PC-3 (cell line): Measurements from ENCODE around the gene AADAC. TPM values are rescaled to one million over a fixed set of nuclear protein-coding genes. Genes with fewer than 3 reads are reported as not detected.
"Not testable (repeated sequence)": the region's sequence is repeated elsewhere in the genome, so short reads cannot be mapped to it uniquely, and the experiment has no call there.

ENCODE experiments used
- ATAC-seq: fragments of 200-7000 bp; cut with Tn5 transposase; 2 replicates; pipeline ENCODE4 v1.9.1; 2020; ENCODE audit warnings: mild to moderate bottlenecking, moderate library complexity
- Bru-seq: library from RNA; stranded (reverse); fragments of 400-500 nt; gene quantifications from one replicate; lab custom pipeline; 2021; lab: Mats Ljungman, UMichigan
- BruChase-seq, 2 experiments: library from RNA; stranded (reverse); fragments of 400-500 nt; gene quantifications; one replicate each; lab custom pipeline; 2021; lab: Mats Ljungman, UMichigan
- BruUV-seq: library from RNA; stranded (reverse); fragments of 400-500 nt; replicated peaks from 2 replicates; lab custom pipeline; 2021; lab: Mats Ljungman, UMichigan
- CTCF ChIA-PET: fragments of 300-600 bp; sonication (Branson Sonifier 250); formaldehyde crosslinking; loops from one replicate; lab custom pipeline; 2022; ENCODE audit warnings: antibody characterized with exemption; lab: Charles Lee
- POLR2A ChIA-PET: fragments of 300-600 bp; sonication (Branson Sonifier 250); formaldehyde crosslinking; loops from one replicate; lab custom pipeline; 2022; ENCODE audit warnings: antibody characterized with exemption; ENCODE audit not compliant: unreplicated experiment; lab: Charles Lee
- DNase-seq: peaks from one replicate; pipeline ENCODE4 v3.0.0-alpha.2; 2015
- H2AFZ ChIP-seq: fragments of 300-600 bp; sonication (generic); 2 replicates; pipeline ENCODE4 v1.6.0; 2016; ENCODE audit warnings: antibody characterized with exemption, low read length
- H3F3A ChIP-seq: fragments of 300-600 bp; sonication (generic); one replicate; pipeline ENCODE4 v1.6.0; 2017; ENCODE audit warnings: antibody characterized with exemption, low read length, control low read depth, mild to moderate bottlenecking; ENCODE audit not compliant: unreplicated experiment
- H3K27ac ChIP-seq: fragments of 300-600 bp; sonication (generic); 2 replicates; pipeline ENCODE4 v1.5.1; 2016; ENCODE audit warnings: mild to moderate bottlenecking, low read length
- H3K27me3 ChIP-seq: fragments of 300-600 bp; sonication (generic); 2 replicates; pipeline ENCODE4 v1.6.1; 2016; ENCODE audit warnings: low read length, mixed read lengths
- H3K36me3 ChIP-seq: fragments of 300-600 bp; sonication (generic); 2 replicates; pipeline ENCODE4 v1.6.1; 2016; ENCODE audit warnings: low read depth, mixed run types, low read length, mixed read lengths
- H3K4me1 ChIP-seq: fragments of 300-600 bp; sonication (generic); 2 replicates; pipeline ENCODE4 v1.5.1; 2016; ENCODE audit warnings: low read length; ENCODE audit not compliant: insufficient read depth
- H3K4me2 ChIP-seq: fragments of 300-600 bp; sonication (generic); 2 replicates; pipeline ENCODE4 v1.6.0; 2016; ENCODE audit warnings: low read length
- H3K4me3 ChIP-seq: fragments of 300-600 bp; sonication (generic); 2 replicates; pipeline ENCODE4 v1.5.1; 2016; ENCODE audit warnings: mild to moderate bottlenecking, low read length, mixed read lengths
- H3K79me2 ChIP-seq: fragments of 300-600 bp; sonication (generic); 2 replicates; pipeline ENCODE4 v1.6.1; 2017; ENCODE audit warnings: low read length, mixed read lengths
- H3K9ac ChIP-seq: fragments of 300-600 bp; sonication (generic); 2 replicates; pipeline ENCODE4 v1.6.0; 2016; ENCODE audit warnings: mild to moderate bottlenecking, low read length
- H3K9me2 ChIP-seq: fragments of 300-600 bp; sonication (generic); replicated peaks from 2 replicates; pipeline ENCODE4 v1.6.1; 2016; ENCODE audit warnings: mixed run types, low read length, mixed read lengths
- H3K9me3 ChIP-seq: fragments of 300-600 bp; sonication (generic); 2 replicates; pipeline ENCODE4 v1.6.1; 2016; ENCODE audit warnings: low read length, mixed read lengths
- H4K20me1 ChIP-seq: fragments of 300-600 bp; sonication (generic); 2 replicates; pipeline ENCODE4 v1.6.1; 2016; ENCODE audit warnings: low read length, mixed read lengths
- CTCF ChIP-seq: fragments of 300-600 bp; sonication (generic); conservative IDR thresholded peaks from 2 replicates; pipeline ENCODE4 v1.5.1; 2017; ENCODE audit warnings: antibody characterized with exemption, low read depth, mild to moderate bottlenecking, low read length
- EZH2 ChIP-seq: fragments of 300-600 bp; sonication (generic); IDR thresholded peaks from one replicate; pipeline ENCODE4 v1.6.1; 2017; ENCODE audit warnings: antibody characterized with exemption, mild to moderate bottlenecking, low read length; ENCODE audit not compliant: unreplicated experiment
- EZH2phosphoT487 ChIP-seq: fragments of 300-600 bp; sonication (generic); IDR thresholded peaks from 2 replicates; pipeline ENCODE4 v1.6.1; 2018; ENCODE audit warnings: mild to moderate bottlenecking, antibody characterized with exemption, low read length, borderline replicate concordance
- intact Hi-C: fragments of 100-400 bp; cut with micrococcal nuclease; formaldehyde crosslinking; loops from 2 replicates; pipeline ENCODE4 v1.9.0; 2023
- long read RNA-seq: library from polyadenylated mRNA; unstranded; transcript quantifications from one replicate; pipeline ENCODE4 v2.0.0, GENCODE V29; 2021; ENCODE audit not compliant: unreplicated experiment
- total RNA-seq: library from RNA; depleted of rRNA; stranded (reverse); fragments of >200 nt; gene quantifications from 2 replicates; pipeline ENCODE4 v1.2.3, GENCODE V29; 2014; rRNA removed

Gene AADAC
- total RNA-seq (0.18 TPM in 1 of 2 replicates, not detected in the other), Bru-seq, nascent RNA (percentile 11 among the genes with signal in this experiment), BruChase-seq, experiment 1, labeled RNA remaining after a 6-hour chase (percentile 20 among the genes with signal in this experiment), BruChase-seq, experiment 2, labeled RNA remaining after a 2-hour chase (percentile 13 among the genes with signal in this experiment)
- long read RNA-seq, result 0 reads

- Histone ChIP-seq H3K27ac (no peak within 1 kb of the TSS), H3K4me1 (peaks cover 28% of the 10 kb centered on the region), H3F3A (no peaks in the 10 kb centered on the region), H3K9ac (no peak within 1 kb of the TSS), H4K20me1 (no peaks in the 10 kb centered on the region), H3K4me3 (no peak within 1 kb of the TSS), H3K9me3 (no peaks in the 10 kb centered on the region), H3K36me3 (no peaks in the 10 kb centered on the region), H3K79me2 (no peaks in the 10 kb centered on the region), H3K27me3 (no peaks in the 10 kb centered on the region), H2AFZ (no peak within 1 kb of the TSS), H3K4me2 (no peak within 1 kb of the TSS), H3K9me2 (no peaks in the 10 kb centered on the region)
- DNase-seq (no peak), ATAC-seq (no peak)
- POLR2A ChIA-PET, result no interaction called here
- no TSS peak for BruUV-seq
- intact Hi-C loops, result no loop called here
- CTCF ChIA-PET, result no interaction called here
- TF ChIP-seq CTCF (no peak), EZH2phosphoT487 (no peak), EZH2 (no peak)
These were observed at the start of gene AADAC for GRCh38 chr3:151813799-151814198. Gene AADAC, plus strand, starts transcription at chr3:151814116. Its CDS starts 47 bp downstream, at chr3:151814163.

GRCh38 chr3:151764699-151765098 is 49.2 kb upstream of the AADAC start:
- CTCF ChIA-PET, DNase-seq, H3K9me2 ChIP-seq, H3K4me2 ChIP-seq, H3K4me3 ChIP-seq, intact Hi-C loops, POLR2A ChIA-PET, H3K9me3 ChIP-seq, BruUV-seq, H3F3A ChIP-seq, H3K79me2 ChIP-seq, H3K27me3 ChIP-seq, H2AFZ ChIP-seq, H3K27ac ChIP-seq, H3K9ac ChIP-seq, H4K20me1 ChIP-seq, ATAC-seq, H3K36me3 ChIP-seq: not testable (repeated sequence)
- H3K4me1 ChIP-seq, result peaks cover 31% of the 10 kb centered on the region

- BruUV-seq, result no TSS peak
- peak overlapping the region; percentile 39; the same call in 1 of the 2 replicates for H3K4me2 ChIP-seq
These were observed 48.2 kb upstream of the AADAC start for GRCh38 chr3:151765685-151766084.

More at GRCh38 chr3:151765685-151766084, 48.2 kb upstream of the AADAC start:
- Histone ChIP-seq H3K9ac (peak overlapping the region; percentile 38), H3K36me3 (no peaks in the 10 kb centered on the region), H2AFZ (no peak overlapping the region), H3K79me2 (no peaks in the 10 kb centered on the region), H3K9me2 (no peaks in the 10 kb centered on the region), H3K9me3 (no peaks in the 10 kb centered on the region), H3K27me3 (no peaks in the 10 kb centered on the region), H4K20me1 (no peaks in the 10 kb centered on the region), H3K4me3 (no peak overlapping the region), H3F3A (no peaks in the 10 kb centered on the region), H3K4me1 (peaks cover 41% of the 10 kb centered on the region), H3K27ac (peak overlapping the region; percentile 88)
- DNase-seq (peak; percentile 39), ATAC-seq (peak; percentile 18; the same call in 1 of the 2 replicates)
- intact Hi-C loops, result no loop called here
- TF ChIP-seq EZH2, result no peak
- no peak for TF ChIP-seq EZH2phosphoT487
- TF ChIP-seq CTCF, result no peak
- ChIA-PET CTCF (interaction anchor here (0.6 kb wide), 1 partner anchor 80 kb away, joined by 3 read pairs; no protein-coding TSS in a partner anchor), POLR2A (no interaction called here)
